A549 (cell line): ENCODE results near the gene ARHGEF10L.

Experiments used
- EP300 ChIP-seq, 2 experiments: fragments of >200 bp; sonication (Bioruptor Twin); formaldehyde crosslinking; IDR thresholded peaks; 2 replicates in 1 of 2; 3 replicates in 1 of 2; pipeline ENCODE4 v1.6.1; 2016 to 2017
- NPAS2 ChIP-seq: fragments of 250-450 bp; sonication (Bioruptor Pico); IDR thresholded peaks from 2 replicates; pipeline ENCODE4 v1.8.0; 2022; ENCODE audit warnings: mild to moderate bottlenecking, moderate library complexity, borderline replicate concordance
- POLR2A ChIP-seq: IDR thresholded peaks from 2 replicates; pipeline ENCODE4 v1.6.1; 2012; ENCODE audit warnings: mild to moderate bottlenecking, low read length
- RNF2 ChIP-seq: fragments of 200-600 bp; sonication (generic); IDR thresholded peaks from 2 replicates; pipeline ENCODE4 v1.6.1; 2016; ENCODE audit warnings: low read depth, mild to moderate bottlenecking, antibody characterized with exemption, moderate library complexity, borderline replicate concordance
- SREBF2 ChIP-seq: fragments of 450-650 bp; IDR thresholded peaks from 2 replicates; pipeline ENCODE4 v1.6.1; 2014; ENCODE audit warnings: mild to moderate bottlenecking, moderate library complexity
- TF ChIP-seq, protein P1 (sequence below): fragments of >200 bp; sonication (Bioruptor Twin); formaldehyde crosslinking; IDR thresholded peaks from 3 replicates; pipeline ENCODE4 v1.5.1; 2016
- TF ChIP-seq, protein P2 (sequence below): fragments of 250-450 bp; sonication (Bioruptor Pico); IDR thresholded peaks from 2 replicates; pipeline ENCODE4 v1.5.0; 2021; ENCODE audit warnings: mild to moderate bottlenecking, moderate library complexity, borderline replicate concordance

DNA sequence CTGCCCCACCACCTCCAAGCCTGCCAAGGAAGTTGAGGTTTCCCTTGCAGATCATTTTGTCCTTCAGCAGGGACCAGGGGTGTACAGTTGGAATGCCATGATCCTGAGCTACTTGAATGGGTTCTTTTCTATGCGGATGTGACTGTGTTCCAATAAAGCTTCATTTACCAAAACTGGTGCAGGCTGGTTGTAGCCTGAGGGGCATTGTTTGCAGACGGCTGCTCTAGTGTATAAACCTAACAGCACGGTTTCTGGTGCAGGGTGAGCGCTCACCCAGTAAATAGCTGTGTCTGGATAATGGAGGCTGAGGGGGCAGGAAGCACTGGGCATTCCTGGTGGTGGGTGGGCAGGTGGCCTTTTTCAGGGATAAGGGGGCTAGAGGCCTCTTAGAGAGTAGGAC lies 142.9 kb downstream of the ARHGEF10L start:
- no peak for TF ChIP-seq POLR2A
- TF ChIP-seq, protein P1, sequence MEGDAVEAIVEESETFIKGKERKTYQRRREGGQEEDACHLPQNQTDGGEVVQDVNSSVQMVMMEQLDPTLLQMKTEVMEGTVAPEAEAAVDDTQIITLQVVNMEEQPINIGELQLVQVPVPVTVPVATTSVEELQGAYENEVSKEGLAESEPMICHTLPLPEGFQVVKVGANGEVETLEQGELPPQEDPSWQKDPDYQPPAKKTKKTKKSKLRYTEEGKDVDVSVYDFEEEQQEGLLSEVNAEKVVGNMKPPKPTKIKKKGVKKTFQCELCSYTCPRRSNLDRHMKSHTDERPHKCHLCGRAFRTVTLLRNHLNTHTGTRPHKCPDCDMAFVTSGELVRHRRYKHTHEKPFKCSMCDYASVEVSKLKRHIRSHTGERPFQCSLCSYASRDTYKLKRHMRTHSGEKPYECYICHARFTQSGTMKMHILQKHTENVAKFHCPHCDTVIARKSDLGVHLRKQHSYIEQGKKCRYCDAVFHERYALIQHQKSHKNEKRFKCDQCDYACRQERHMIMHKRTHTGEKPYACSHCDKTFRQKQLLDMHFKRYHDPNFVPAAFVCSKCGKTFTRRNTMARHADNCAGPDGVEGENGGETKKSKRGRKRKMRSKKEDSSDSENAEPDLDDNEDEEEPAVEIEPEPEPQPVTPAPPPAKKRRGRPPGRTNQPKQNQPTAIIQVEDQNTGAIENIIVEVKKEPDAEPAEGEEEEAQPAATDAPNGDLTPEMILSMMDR, result no peak
- no peak for TF ChIP-seq NPAS2
- no peak for TF ChIP-seq EP300 (IDR thresholded peaks at IDR 0.05)
- TF ChIP-seq, protein P2, sequence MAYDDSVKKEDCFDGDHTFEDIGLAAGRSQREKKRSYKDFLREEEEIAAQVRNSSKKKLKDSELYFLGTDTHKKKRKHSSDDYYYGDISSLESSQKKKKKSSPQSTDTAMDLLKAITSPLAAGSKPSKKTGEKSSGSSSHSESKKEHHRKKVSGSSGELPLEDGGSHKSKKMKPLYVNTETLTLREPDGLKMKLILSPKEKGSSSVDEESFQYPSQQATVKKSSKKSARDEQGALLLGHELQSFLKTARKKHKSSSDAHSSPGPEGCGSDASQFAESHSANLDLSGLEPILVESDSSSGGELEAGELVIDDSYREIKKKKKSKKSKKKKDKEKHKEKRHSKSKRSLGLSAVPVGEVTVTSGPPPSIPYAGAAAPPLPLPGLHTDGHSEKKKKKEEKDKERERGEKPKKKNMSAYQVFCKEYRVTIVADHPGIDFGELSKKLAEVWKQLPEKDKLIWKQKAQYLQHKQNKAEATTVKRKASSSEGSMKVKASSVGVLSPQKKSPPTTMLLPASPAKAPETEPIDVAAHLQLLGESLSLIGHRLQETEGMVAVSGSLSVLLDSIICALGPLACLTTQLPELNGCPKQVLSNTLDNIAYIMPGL (CRISPR knock-in tag), result no peak
- TF ChIP-seq RNF2, result no peak
- TF ChIP-seq SREBF2, result no peak
